ENCODE measurements around the gene CUTA.

DNA sequence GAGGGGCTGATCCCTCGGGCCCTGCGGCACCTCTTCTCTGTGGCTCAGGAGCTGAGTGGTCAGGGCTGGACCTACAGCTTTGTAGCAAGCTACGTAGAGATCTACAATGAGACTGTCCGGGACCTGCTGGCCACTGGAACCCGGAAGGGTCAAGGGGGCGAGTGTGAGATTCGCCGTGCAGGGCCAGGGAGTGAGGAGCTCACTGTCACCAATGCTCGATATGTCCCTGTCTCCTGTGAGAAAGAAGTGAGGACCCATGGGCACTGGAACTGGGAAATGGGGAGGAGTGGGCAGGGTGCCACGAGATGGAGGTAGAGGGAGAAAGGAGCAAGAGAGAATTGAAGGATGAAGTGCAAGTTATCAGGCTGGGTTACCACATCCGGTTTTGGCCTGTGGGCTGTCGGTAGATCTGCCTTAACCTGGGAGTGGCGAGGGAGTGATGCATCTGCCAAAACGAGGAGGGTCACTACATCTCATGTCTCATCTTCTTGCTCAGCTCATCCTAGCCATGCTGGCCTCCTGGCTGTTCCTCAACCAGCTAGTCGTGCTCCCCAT, 12.4 kb downstream of the CUTA start:
- TF ChIP-seq, protein P1, sequence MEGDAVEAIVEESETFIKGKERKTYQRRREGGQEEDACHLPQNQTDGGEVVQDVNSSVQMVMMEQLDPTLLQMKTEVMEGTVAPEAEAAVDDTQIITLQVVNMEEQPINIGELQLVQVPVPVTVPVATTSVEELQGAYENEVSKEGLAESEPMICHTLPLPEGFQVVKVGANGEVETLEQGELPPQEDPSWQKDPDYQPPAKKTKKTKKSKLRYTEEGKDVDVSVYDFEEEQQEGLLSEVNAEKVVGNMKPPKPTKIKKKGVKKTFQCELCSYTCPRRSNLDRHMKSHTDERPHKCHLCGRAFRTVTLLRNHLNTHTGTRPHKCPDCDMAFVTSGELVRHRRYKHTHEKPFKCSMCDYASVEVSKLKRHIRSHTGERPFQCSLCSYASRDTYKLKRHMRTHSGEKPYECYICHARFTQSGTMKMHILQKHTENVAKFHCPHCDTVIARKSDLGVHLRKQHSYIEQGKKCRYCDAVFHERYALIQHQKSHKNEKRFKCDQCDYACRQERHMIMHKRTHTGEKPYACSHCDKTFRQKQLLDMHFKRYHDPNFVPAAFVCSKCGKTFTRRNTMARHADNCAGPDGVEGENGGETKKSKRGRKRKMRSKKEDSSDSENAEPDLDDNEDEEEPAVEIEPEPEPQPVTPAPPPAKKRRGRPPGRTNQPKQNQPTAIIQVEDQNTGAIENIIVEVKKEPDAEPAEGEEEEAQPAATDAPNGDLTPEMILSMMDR (IDR thresholded peaks at IDR 0.05) = no peak
- no peak for TF ChIP-seq POLR2A (IDR thresholded peaks at IDR 0.05)

All from breast epithelium (tissue), 3 donors.